Thymus (tissue), 11 donors: ENCODE results near the gene DDIT3. TPM values are rescaled to one million over a fixed set of nuclear protein-coding genes. Genes with fewer than 3 reads are reported as not detected.
"Not testable (repeated sequence)": the region's sequence is repeated elsewhere in the genome, so short reads cannot be mapped to it uniquely, and the experiment has no call there.

Source experiments
- DNase-seq, 9 donors: peaks; one replicate each; pipeline ENCODE4 v3.0.0-alpha.2; 2013; ENCODE audit warnings: low spot score in 9 of 9, low read depth in 6 of 9, missing footprints in 1 of 9
- H3K27ac ChIP-seq, 2 donors: one replicate each; pipeline ENCODE4 v1.5.1; 2013; ENCODE audit warnings: control low read depth in 1 of 2, low read depth in 1 of 2, low read length in 1 of 2, mild to moderate bottlenecking in 1 of 2, moderate library complexity in 1 of 2
- H3K27me3 ChIP-seq, 2 donors: one replicate each; pipeline ENCODE4 v1.5.1; 2013; ENCODE audit warnings: low read length in 1 of 2; ENCODE audit not compliant: control insufficient read depth in 2 of 2, insufficient read depth in 1 of 2
- H3K36me3 ChIP-seq, 2 donors: one replicate each; pipeline ENCODE4 v1.5.1; 2013; ENCODE audit warnings: low read length in 1 of 2, mild to moderate bottlenecking in 1 of 2, moderate library complexity in 1 of 2; ENCODE audit not compliant: control insufficient read depth in 2 of 2, insufficient read depth in 2 of 2
- H3K4me1 ChIP-seq, 2 donors: one replicate each; pipeline ENCODE4 v1.5.1; 2013; ENCODE audit warnings: low read length in 2 of 2; ENCODE audit not compliant: control insufficient read depth in 2 of 2, insufficient read depth in 2 of 2
- H3K4me3 ChIP-seq, 2 donors: one replicate each; pipeline ENCODE4 v1.5.1; 2013; ENCODE audit warnings: low read length in 2 of 2, control low read depth in 1 of 2, mild to moderate bottlenecking in 1 of 2
- H3K9me3 ChIP-seq, 2 donors: one replicate each; pipeline ENCODE4 v1.5.1; 2013; ENCODE audit warnings: low read length in 1 of 2, mild to moderate bottlenecking in 1 of 2; ENCODE audit not compliant: control insufficient read depth in 2 of 2, insufficient read depth in 1 of 2
- WGBS: extraction: QIAGEN DNeasy Blood & Tissue Kit; methylation state at CpG from one replicate; pipeline ENCODE4 v1.1.7; 2013; 5-methylcytosine and 5-hydroxymethylcytosine counted together
- polyA plus RNA-seq: library from polyadenylated mRNA; stranded (reverse); fragments of 200-250 nt; gene quantifications from one replicate; pipeline ENCODE4 v1.2.3, GENCODE V29; 2013
- total RNA-seq: library from RNA; stranded (reverse); fragments of 120-200 nt; gene quantifications from one replicate; pipeline ENCODE4 v1.2.4, GENCODE V29; 2013
- donor health status: healthy.

The DDIT3 gene
- total and polyA plus RNA-seq, 2 donors = 25.0 to 43.4 TPM

DNA sequence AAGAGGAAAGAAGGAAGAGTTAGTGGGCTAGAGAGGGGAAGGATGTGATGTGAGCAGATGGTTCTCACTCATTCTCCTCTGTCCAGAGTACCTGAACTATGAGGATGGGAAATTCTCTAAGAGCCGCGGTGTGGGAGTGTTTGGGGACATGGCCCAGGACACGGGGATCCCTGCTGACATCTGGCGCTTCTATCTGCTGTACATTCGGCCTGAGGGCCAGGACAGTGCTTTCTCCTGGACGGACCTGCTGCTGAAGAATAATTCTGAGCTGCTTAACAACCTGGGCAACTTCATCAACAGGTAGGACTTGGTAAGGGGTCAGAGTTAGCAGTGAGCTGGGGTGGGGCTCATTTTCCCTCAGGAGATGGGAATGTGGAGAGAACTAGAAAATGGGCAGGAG, 7.6 kb downstream of the DDIT3 start:
- no peaks in the 10 kb centered on the region for H3K27me3 ChIP-seq
- H3K36me3 ChIP-seq = peaks cover 73 to 79% of the 10 kb centered on the region in 2 donors
- no peak for DNase-seq
- H3K27ac ChIP-seq = no peak overlapping the region
- 98% methylated on average over 6 of the region's 6 CpGs for WGBS
- H3K9me3 ChIP-seq = peaks cover 0 to 3% of the 10 kb centered on the region in 2 donors
- no peak overlapping the region for H3K4me3 ChIP-seq
- no peaks in the 10 kb centered on the region for H3K4me1 ChIP-seq

DNA sequence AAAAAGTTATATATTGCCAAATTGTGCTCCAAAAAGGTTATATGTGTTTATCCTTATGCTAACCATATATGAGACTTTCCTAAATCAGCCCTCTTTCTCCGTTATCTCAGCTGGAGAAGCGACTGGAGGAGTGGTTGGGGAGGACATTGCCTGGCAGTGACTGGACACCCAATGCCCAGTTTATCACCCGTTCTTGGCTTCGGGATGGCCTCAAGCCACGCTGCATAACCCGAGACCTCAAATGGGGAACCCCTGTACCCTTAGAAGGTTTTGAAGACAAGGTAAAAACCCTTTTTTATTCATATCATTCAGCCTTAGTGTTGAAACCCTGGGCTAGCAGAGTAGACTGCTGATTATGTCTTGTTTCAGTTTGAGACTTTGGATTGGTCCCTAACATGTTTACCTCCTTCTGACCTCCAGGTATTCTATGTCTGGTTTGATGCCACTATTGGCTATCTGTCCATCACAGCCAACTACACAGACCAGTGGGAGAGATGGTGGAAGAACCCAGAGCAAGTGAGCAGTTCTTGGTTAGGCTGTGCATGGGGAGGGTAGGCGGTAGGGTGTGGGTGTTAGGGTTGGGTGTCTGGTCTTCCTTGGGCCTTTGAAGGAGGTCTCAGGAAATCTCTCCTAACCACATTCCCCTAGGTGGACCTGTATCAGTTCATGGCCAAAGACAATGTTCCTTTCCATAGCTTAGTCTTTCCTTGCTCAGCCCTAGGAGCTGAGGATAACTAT, 8.6 kb downstream of the DDIT3 start:
- H3K4me3 ChIP-seq = no peak overlapping the region
- no peak for DNase-seq
- H3K27me3 ChIP-seq = no peaks in the 10 kb centered on the region
- WGBS = 97% methylated on average over 7 of the region's 7 CpGs
- no peaks in the 10 kb centered on the region for H3K4me1 ChIP-seq
- H3K36me3 ChIP-seq = peaks cover 65 to 70% of the 10 kb centered on the region in 2 donors
- H3K27ac ChIP-seq = no peak overlapping the region
- H3K9me3 ChIP-seq = peaks cover 0 to 2% of the 10 kb centered on the region in 2 donors

DNA sequence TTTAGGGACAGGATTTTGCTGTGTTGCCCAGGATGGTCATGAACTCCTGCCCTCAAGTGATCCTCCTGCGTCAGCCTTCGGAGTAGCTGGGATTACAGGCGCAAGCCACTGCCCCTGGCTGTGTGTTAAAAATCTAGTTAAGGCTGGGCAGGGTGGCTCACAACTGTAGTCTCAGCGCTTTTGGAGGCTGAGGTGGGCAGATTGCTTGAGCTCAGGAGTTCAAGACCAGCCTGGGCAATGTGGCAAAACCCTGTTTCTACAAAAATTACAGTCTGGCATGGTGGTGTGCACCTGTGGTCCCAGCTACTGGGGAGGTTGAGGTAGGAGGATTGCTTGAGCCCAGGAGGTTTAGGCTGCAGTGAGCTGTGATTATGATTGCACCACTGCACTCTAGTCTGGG, 9.2 kb downstream of the DDIT3 start:
- H3K27ac ChIP-seq = no peak overlapping the region
- H3K36me3 ChIP-seq = peaks cover 64 to 69% of the 10 kb centered on the region in 2 donors
- DNase-seq = no peak
- H3K9me3 ChIP-seq = no peaks in the 10 kb centered on the region
- H3K27me3 ChIP-seq = no peaks in the 10 kb centered on the region
- H3K4me3 ChIP-seq = no peak overlapping the region
- WGBS = 99% methylated on average over 4 of the region's 4 CpGs
- no peaks in the 10 kb centered on the region for H3K4me1 ChIP-seq

DNA sequence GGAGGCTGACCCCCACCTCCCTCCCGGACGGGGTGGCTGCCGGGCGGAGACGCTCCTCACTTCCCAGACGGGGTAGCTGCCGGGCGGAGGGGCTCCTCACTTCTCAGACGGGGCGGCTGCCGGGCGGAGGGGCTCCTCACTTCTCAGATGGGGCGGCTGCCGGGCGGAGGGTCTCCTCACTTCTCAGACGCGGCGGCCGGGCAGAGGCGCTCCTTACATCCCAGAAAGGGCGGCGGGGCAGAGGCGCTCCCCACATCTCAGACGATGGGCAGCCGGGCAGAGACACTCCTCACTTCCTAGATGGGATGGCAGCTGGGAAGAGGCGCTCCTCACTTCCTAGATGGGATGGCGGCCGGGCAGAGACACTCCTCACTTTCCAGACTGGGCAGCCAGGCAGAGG, 12.5 kb downstream of the DDIT3 start:
- H3K4me3 ChIP-seq, H3K9me3 ChIP-seq, DNase-seq, H3K27ac ChIP-seq, H3K4me1 ChIP-seq, H3K27me3 ChIP-seq: not testable (repeated sequence)
- WGBS = over 99% methylated on average over 25 of the region's 28 CpGs
- H3K36me3 ChIP-seq = peaks cover 64 to 70% of the 10 kb centered on the region in 2 donors

DNA sequence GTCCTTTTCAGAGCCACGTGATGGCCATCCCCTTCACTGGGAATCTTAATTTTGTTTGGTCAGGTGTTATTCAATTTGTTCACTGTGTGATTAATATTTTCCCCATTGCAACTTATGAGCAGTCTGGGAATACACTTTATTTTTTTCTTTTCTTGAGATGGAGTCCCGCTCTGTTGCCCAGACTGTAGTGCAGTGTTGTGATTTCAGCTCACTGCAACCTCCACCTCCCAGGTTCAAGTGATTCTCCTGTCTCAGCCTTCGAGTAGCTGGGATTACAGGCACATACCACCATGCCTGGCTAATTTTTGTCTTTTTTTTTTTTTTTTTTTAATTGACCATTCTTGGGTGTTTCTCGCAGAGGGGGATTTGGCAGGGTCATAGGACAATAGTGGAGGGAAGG, 13.8 kb downstream of the DDIT3 start:
- H3K36me3 ChIP-seq = peaks cover 56 to 69% of the 10 kb centered on the region in 2 donors
- H3K4me1 ChIP-seq, H3K27me3 ChIP-seq, H3K27ac ChIP-seq, H3K4me3 ChIP-seq, H3K9me3 ChIP-seq, DNase-seq: not testable (repeated sequence)
- 93% methylated on average over 4 of the region's 4 CpGs for WGBS

DNA sequence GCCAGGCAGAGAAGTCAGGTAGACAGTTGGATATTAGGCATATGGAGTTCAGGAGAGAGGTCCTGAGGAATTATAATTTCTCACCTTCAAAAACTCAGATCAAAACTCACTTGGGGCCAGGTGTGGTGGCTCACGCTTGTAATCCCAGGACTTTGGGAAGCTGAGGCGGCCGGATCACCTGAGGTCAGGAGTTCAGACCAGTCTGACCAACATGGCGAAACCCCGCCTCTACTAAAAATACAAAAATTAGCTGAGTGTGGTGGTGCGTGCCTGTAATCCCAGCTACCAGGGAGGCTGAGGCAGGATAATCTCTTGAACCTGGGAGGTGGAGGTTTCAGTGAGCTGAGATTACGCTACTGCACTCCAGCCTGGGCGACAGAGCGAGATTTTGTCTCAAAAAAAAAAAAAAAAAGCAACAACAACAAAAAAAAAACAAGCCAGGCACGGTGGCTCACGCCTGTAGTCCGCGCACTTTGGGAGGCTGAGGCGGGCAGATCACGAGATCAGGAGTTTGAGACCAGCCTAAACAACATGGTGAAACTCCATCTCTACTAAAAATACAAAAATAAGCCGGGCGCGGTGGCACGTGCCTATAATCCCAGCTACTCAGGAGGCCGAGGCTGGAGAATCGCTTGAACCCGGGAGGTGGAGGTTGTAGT, 17.9 kb downstream of the DDIT3 start:
- not testable (repeated sequence) for H3K4me1 ChIP-seq, DNase-seq, H3K27me3 ChIP-seq, H3K27ac ChIP-seq, H3K4me3 ChIP-seq, H3K9me3 ChIP-seq
- peaks cover 65 to 80% of the 10 kb centered on the region in 2 donors for H3K36me3 ChIP-seq
- WGBS = 98% methylated on average over 22 of the region's 22 CpGs

DNA sequence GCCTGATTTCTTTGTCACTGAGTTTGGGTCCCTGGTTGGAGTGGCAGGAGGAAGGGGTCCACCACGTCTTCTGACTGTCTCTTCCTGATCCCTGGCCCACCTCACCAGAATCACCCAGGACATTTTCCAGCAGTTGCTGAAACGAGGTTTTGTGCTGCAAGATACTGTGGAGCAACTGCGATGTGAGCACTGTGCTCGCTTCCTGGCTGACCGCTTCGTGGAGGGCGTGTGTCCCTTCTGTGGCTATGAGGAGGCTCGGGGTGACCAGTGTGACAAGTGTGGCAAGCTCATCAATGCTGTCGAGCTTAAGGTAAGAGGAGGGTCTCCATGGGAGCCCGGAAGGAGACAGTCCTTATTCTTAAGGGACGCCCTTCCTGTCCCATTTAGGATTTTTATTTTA, 20.1 kb downstream of the DDIT3 start:
- Histone ChIP-seq H3K4me1 (no peaks in the 10 kb centered on the region), H3K27me3 (no peaks in the 10 kb centered on the region), H3K27ac (no peak overlapping the region), H3K9me3 (no peaks in the 10 kb centered on the region), H3K36me3 (peaks cover 59 to 80% of the 10 kb centered on the region in 2 donors), H3K4me3 (no peak overlapping the region)
- 98% methylated on average over 11 of the region's 11 CpGs for WGBS
- DNase-seq = no peak

DNA sequence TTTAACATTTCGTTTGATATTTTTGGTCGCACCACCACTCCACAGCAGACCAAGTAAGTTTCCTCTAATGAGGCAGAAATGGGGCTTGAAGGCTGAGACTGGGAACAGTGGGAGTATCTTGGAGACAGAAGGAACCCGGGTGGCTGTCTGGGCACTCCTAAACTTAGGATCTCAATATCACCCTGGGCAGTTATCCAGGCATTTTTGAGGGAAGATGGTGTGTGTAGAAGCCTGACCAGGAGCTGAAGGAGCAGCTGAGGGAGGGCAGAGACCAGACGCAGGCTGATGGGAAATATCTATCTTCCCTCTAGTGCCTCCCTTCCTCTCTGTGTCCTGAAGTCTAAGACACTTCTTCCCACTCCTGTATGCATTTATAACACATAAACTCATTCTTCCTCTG, 21.7 kb downstream of the DDIT3 start:
- Histone ChIP-seq H3K4me1 (no peaks in the 10 kb centered on the region), H3K27me3 (no peaks in the 10 kb centered on the region), H3K9me3 (no peaks in the 10 kb centered on the region), H3K27ac (no peak overlapping the region), H3K4me3 (no peak overlapping the region), H3K36me3 (peaks cover 48 to 69% of the 10 kb centered on the region in 2 donors)
- no peak for DNase-seq
- 97% methylated on average over 4 of the region's 4 CpGs for WGBS

DNA sequence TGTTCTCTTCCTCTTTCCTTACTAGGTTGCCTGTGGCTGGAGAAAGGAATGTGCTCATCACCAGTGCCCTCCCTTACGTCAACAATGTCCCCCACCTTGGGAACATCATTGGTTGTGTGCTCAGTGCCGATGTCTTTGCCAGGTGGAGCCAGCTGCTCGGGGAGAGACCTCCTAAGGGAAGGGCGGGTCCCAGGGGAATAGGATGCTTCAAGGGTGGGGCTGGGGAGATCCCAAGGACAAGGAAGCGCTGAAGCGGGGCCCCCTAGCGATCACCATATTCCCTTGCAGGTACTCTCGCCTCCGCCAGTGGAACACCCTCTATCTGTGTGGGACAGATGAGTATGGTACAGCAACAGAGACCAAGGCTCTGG, 22.2 kb downstream of the DDIT3 start:
- H3K4me3 ChIP-seq = no peak overlapping the region
- no peak for DNase-seq
- no peak overlapping the region for H3K27ac ChIP-seq
- WGBS = 97% methylated on average over 9 of the region's 9 CpGs
- H3K4me1 ChIP-seq = no peaks in the 10 kb centered on the region
- no peaks in the 10 kb centered on the region for H3K27me3 ChIP-seq
- H3K9me3 ChIP-seq = no peaks in the 10 kb centered on the region
- H3K36me3 ChIP-seq = peaks cover 44 to 65% of the 10 kb centered on the region in 2 donors
